Activated naive CD4-positive, alpha-beta T cell treated with anti-CD3 and anti-CD28 coated beads, Interleukin-2, amount 50 U/mL, for 16 hours (primary cell): Measurements from ENCODE around the gene MUC21.
"Not testable (repeated sequence)": the region's sequence is repeated elsewhere in the genome, so short reads cannot be mapped to it uniquely, and the experiment has no call there.

Source experiments
- DNase-seq: peaks from one replicate; pipeline ENCODE4 v3.0.0-alpha.2; 2020

The MUC21 gene

GRCh38 chr6:30970946-30971345 lies 12.6 kb upstream of the MUC21 start:
- no peak for DNase-seq

DNA sequence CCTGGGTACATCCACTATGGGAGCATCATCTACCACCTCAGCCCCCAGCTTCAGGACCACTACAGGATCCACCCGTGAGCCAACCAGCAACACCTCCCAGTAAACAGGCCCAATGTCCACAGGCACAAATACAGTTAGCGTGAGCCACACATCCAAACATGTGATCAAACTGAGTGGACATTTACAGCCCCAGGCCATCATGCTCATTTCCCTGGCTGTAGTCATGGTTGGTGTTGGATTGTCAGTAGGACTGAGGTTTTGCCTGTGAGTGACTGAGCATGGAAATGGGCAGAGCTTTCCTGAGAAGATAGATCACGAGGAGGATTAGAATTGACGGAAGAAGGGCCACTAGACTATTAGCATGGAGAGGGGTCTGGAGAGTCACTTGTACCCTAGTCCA lies 10.7 kb upstream of the MUC21 start:
- DNase-seq: no peak

DNA sequence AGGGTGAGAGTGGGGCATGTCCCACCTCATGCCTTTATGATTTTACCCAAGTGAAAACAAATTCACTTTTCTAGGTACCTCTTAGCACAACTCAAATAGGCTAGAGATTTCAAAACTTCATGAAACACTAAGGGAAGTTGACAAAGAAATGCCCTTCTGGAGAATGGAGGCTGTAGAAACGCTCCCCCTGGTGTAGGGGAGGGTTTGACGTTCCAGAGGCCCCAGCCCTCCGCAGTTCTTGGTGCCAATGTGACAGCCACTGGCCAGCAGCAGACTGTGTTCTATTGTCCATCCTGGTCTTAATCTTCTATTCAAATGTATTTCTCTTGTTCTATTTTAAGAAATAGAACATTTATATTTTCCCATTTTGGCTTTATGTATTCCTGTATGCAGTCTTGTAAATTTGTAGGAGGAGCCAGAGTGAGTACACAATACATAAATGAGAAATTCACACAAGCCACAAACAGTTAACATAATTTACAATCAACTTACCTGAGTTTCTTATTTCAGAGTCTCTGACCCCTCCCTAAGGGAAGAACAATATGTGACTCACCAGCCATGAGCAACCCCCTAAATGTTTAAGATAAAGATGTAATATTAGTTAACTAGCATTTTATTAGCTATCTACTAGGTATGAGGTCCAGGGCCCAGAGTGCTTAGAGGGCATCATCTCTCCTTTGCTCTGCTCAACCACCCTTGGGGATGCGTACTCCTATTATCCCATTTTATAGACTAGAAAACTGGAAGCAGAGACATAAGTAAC lies 8.8 kb upstream of the MUC21 start:
- DNase-seq: no peak

DNA sequence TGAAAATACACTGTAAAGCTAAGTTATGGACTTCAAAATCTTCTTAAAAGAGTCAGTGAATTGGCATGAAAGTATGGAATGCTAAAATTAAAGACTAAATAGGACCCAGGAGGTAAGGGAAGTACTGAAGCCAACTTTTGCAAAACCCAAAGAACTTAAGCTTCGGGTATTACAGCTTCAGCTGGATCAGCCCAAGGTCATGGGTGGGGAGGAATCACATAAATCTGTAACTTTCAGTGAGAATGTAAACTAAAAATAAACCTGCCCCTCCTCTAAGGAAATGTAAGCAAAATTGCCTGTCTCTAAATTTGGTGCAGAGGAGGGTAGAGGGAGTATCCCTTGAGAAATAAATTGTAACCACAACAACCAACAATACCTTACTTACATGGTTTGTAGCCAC lies 4.4 kb upstream of the MUC21 start:
- no peak for DNase-seq

GRCh38 chr6:30979690-30980089 lies 3.8 kb upstream of the MUC21 start:
- DNase-seq: no peak

DNA sequence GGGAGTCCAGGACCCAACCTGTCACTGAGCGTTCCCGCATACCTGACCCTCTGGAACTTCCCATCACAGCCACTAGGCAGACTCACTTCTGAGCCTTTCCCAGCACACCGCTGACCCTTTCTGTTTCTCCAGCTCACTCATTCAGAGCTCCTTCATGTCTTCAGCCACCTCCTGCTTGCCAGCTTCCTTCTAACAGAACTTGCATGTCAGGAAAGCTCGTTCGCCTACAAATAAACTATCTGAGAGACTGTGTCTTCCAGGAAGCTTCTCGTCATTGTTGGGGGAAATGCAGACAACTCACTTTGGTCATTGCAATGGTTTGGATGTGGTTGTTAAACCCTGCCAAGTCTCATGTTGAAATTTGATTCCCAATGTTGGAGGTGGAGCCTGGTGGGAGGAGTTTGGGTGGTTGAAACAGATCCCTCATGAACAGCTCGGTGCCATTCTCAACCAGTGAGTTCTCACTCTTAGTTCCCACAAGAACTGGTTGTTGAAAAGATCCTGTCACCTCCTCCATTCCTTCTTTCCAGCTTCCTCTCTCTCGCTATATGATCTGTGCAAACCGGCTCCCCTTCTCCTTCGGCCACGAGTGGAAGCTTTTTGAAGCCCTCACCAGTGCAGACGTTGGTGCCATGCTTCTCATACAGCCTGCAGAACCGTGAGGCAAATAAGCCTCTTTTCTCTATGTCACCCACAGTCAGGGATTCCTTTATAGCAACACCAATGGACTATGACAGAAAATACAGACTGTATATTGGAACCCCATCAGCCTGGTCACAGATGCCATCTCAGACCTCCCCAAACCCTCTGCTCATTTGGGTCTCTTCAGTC lies 1.4 kb upstream of the MUC21 start:
- no peak for DNase-seq

DNA sequence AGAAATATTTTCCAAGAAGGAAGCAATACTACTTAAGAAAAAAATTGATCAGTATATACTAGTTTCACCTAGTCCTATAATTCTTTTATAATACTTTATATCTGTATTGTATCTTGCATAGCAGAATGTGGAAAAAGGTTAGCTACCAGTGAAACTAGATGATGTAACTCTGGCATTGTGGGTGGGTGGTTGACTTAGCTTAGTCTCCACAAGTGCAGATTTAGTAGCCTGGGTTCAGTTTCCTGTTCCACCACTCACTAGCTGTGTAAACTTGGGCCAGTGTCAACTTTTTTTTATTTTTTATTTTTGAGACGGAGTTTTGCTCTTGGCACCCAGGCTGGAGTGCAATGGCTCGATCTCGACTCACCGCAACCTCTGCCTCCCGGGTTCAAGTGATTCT lies 2.0 kb downstream of the MUC21 start:
- DNase-seq: no peak

DNA sequence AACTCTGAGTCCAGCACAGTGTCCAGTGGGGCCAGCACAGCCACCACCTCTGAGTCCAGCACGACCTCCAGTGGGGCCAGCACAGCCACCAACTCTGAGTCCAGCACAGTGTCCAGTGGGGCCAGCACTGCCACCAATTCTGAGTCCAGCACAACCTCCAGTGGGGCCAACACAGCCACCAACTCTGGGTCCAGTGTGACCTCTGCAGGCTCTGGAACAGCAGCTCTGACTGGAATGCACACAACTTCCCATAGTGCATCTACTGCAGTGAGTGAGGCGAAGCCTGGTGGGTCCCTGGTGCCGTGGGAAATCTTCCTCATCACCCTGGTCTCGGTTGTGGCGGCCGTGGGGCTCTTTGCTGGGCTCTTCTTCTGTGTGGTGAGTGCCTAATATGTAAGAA lies 3.8 kb downstream of the MUC21 start:
- no peak for DNase-seq

DNA sequence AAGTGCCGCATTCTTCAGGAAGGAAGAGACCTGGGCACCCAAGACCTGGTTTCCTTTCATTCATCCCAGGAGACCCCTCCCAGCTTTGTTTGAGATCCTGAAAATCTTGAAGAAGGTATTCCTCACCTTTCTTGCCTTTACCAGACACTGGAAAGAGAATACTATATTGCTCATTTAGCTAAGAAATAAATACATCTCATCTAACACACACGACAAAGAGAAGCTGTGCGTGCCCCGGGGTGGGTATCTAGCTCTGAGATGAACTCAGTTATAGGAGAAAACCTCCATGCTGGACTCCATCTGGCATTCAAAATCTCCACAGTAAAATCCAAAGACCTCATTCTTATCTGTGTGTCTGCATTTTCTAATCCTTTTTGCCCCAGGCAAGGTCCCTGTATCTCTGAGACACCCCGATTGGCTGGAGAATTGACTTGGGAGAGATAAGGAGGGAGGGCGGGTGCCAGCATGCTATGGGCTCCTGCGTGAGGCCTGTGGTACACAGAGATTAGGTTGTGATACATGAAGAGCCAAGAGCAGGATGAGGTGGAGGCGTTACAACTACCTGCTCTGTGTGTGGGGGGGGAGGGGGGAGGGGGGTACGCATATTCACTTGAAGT lies 4.8 kb downstream of the MUC21 start:
- no peak for DNase-seq

GRCh38 chr6:30990422-30991086 lies 7.0 kb downstream of the MUC21 start:
- peak; percentile 23 for DNase-seq

- no peak for DNase-seq
Observed at GRCh38 chr6:30991891-30992290, 8.4 kb downstream of the MUC21 start.

- no peak for DNase-seq
Observed at GRCh38 chr6:30997301-30997700, 13.8 kb downstream of the MUC21 start.

DNA sequence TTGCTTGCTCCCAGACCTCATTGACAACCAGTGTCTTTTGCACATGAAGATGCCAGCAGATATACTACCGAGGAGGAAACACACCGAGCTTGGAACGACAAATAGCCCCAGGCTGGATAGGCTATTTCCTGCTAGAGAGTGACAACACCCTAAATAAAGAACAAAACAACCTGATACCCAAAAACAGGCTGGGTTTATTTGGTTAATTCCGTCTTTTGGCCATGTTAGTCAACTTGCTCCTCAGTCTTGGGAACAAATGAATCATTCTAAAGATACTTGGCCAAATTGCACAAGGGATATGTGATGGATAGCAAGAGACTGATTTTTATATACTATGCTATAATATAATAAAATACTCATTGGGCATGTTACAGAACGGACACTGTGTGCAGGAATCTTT lies 15.3 kb downstream of the MUC21 start:
- no peak for DNase-seq

DNA sequence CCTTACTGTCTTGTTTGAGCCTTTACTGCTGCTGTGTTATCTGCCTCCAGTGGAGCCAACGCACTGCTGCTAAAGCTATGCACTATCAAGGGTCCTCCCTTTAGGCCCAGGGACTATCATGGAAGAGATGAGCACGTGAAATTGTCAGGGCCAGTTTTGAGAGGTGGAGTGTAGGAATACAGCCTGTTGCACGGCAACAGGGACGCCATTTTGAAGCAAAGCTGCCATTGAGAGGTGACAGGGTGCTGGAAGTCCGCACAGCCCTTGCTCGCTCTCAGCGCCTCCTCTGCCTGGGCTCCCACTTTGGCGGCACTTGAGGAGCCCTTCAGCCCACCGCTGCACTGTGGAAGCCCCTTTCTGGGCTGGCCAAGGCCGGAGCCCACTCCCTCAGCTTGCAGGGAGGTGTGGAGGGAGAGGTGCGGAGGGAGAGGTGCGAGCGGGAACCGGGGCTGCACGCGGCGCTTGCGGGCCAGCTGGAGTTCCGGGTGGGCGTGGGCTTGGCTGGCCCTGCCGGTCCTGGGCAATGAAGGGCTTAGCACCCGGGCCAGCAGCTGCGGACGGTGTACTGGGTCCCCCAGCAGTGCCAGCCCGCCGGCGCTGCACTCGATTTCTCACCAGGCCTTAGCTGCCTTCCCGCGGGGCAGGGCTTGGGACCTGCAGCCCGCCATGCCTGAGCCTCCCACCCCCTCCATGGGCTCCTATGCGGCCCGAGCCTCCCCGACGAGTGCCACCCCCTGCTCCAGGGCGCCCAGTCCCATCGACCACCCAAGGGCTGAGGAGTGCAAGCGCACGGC lies 16.7 kb downstream of the MUC21 start:
- DNase-seq: not testable (repeated sequence)

DNA sequence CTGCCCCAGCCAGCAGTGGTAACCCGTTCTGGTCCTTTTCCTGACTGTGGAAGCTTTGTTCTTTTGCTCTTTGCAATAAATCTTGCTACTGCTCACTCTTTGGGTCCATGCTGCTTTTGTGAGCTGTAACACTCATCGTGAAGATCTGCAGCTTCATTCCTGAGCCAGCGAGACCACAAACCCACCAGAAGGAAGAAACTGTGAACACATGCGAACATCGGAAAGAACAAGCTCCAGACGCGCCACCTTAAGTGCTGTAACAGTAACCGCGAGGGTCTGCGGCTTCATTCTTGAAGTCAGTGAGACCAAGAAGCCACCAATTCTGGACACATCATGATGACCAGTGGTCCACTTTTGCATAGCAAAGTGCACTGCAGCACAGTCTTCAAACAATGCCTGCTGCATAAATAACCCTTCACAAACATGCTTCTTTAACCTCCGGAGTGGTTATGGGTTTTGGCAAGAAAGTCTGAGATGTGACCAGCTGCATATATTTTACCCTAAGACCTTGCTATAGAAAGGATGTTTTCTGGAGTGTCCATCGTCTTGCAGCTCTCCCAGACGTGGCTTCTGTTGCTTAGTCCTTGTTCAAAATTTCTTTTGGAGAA lies 17.9 kb downstream of the MUC21 start:
- DNase-seq: no peak

DNA sequence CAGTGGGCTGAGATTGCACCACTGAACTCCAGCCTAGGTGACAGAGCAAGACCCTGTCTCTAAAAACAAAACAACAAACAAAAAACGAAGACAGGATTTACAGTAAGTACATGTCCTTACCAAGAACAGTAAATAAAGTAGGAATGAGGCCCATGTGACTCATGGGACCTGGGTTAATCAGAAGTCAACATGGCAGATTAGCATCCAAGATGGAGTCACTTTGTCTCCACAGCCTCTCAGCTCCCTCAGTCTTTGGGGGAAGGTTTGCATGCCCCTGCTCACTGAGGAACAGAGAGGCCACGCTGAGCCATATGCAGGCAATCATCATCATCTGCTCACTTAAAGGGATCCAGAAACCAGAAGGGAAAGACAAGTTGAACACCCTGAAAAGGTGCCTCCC lies 19.0 kb downstream of the MUC21 start:
- no peak for DNase-seq

GRCh38 chr6:31004794-31005193 lies 21.3 kb downstream of the MUC21 start:
- no peak for DNase-seq

- DNase-seq: no peak
Observed at GRCh38 chr6:31005249-31006020, 21.9 kb downstream of the MUC21 start.

GRCh38 chr6:31007694-31008093 lies 24.2 kb downstream of the MUC21 start:
- no peak for DNase-seq

DNA sequence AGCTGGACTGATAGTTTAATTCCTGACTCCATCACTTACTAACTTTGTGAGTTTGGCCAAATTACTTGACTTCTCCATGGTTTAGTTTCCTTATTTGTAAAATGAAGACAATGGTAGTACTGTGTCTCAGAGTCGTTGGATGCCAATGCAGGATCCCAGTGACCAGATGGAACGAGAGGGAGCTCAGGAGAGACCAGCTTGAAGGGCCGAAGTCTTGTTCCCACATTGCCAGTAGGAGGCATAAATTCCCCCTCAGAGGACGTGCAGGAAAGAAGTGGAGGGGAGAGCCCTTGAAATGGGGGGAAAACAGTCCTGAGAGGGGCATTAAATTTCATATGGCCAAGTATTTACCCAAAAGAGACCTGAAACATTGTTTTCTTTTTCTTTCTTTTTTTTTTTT lies 24.6 kb downstream of the MUC21 start:
- DNase-seq: no peak

- DNase-seq: no peak
Observed at GRCh38 chr6:31009731-31010130, 26.2 kb downstream of the MUC21 start.
